B cell (primary cell): ENCODE results near the gene DYNC1I1.

ENCODE experiments used
- CTCF ChIP-seq: fragments of 200-600 bp; IDR thresholded peaks from one replicate; pipeline ENCODE4 v1.8.0; 2022; ENCODE audit warnings: antibody characterized with exemption, mild to moderate bottlenecking
- EZH2 ChIP-seq: IDR thresholded peaks from 2 replicates; pipeline ENCODE4 v1.6.1; 2012; ENCODE audit warnings: borderline replicate concordance, low read depth, mild to moderate bottlenecking, moderate library complexity, low read length; ENCODE audit not compliant: insufficient read depth, poor library complexity, severe bottlenecking

GRCh38 chr7:95881597-95881996, 109.2 kb downstream of the DYNC1I1 start:
- TF ChIP-seq CTCF (no peak), EZH2 (no peak)
